LNCaP clone FGC (cell line): ENCODE results near the gene OR8B4.
"Not testable (repeated sequence)": the region's sequence is repeated elsewhere in the genome, so short reads cannot be mapped to it uniquely, and the experiment has no call there.

Source experiments
- DNase-seq: peaks from one replicate; pipeline ENCODE4 v3.0.0-alpha.2; 2011; ENCODE audit warnings: low read depth
- H3K4me3 ChIP-seq: 2 replicates; pipeline ENCODE4 v1.5.1; 2011; ENCODE audit warnings: mild to moderate bottlenecking, low read depth, low read length, control low read depth
- TF ChIP-seq, protein P1 (sequence below): IDR thresholded peaks from 2 replicates; pipeline ENCODE4 v1.5.1; 2012; ENCODE audit warnings: mild to moderate bottlenecking; ENCODE audit not compliant: control insufficient read depth, insufficient read depth; ENCODE audit errors: extremely low read depth

Gene OR8B4

DNA sequence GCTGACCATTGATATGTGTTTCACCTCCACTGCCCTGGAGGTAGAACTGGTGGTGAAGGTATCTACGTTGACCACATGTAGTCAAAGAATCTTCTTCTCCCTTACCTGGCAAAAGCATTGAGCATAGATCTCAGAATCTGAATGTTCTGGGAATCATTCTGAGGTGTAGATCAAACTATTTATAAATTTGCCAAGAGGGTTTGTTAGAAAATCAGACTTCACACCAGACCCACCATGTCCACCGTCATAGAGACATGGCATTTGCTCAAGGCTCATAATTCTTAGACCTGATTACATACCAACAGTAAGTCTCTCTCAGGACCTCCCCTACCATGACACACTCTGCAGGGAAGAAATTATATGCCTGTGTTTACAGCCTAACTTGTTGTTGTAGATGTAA is 40.3 kb downstream of the OR8B4 start, which contains the start of gene OR8B2:
OR8B2 (minus strand) TSS at position 101 of the 400 bp plus-strand sequence. CDS start 1,156 bp downstream, outside the sequence.
- H3K4me3 ChIP-seq = no peak within 1 kb of the TSS
- no peak for DNase-seq
- TF ChIP-seq, protein P1, sequence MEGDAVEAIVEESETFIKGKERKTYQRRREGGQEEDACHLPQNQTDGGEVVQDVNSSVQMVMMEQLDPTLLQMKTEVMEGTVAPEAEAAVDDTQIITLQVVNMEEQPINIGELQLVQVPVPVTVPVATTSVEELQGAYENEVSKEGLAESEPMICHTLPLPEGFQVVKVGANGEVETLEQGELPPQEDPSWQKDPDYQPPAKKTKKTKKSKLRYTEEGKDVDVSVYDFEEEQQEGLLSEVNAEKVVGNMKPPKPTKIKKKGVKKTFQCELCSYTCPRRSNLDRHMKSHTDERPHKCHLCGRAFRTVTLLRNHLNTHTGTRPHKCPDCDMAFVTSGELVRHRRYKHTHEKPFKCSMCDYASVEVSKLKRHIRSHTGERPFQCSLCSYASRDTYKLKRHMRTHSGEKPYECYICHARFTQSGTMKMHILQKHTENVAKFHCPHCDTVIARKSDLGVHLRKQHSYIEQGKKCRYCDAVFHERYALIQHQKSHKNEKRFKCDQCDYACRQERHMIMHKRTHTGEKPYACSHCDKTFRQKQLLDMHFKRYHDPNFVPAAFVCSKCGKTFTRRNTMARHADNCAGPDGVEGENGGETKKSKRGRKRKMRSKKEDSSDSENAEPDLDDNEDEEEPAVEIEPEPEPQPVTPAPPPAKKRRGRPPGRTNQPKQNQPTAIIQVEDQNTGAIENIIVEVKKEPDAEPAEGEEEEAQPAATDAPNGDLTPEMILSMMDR = no peak

DNA sequence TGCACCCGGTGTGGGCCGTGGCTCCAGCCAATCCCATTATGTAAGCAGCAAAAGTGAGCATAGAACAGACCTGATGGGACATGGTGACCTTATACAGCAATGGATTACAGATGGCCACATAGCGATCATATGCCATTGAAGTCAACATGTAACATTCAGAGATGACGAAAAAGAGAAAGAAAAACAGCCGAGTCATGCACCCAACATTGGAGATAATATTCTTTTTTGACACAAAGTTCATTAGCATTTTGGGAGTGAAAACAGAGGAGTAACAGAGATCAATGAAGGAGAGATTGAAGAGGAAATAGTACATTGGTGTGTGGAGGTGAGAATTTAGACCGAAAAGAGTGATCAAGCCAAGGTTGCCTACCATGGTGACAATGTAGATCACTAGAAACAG is 41.8 kb downstream of the OR8B4 start:
- DNase-seq, H3K4me3 ChIP-seq: not testable (repeated sequence)

DNA sequence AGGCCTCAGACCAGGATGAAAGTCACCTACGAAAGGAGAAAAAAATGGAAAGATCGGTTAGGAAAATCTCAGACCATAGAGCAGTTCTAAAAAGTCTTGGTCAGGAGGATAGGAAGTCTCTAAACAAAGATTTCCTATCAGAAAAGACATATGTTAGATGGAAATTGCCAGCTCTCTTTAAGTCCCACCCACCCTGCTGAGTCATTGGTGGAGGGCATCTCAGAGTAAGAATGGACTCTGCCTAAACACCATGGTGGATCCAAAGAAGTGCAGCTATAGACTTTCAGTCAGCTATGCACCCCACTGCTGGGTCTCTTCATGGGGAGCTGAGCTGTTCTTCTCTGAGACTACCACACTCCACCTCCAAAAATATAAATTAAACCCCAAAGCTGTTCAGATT is 44.1 kb downstream of the OR8B4 start:
- TF ChIP-seq, protein P1 = no peak
- no peak for DNase-seq

DNA sequence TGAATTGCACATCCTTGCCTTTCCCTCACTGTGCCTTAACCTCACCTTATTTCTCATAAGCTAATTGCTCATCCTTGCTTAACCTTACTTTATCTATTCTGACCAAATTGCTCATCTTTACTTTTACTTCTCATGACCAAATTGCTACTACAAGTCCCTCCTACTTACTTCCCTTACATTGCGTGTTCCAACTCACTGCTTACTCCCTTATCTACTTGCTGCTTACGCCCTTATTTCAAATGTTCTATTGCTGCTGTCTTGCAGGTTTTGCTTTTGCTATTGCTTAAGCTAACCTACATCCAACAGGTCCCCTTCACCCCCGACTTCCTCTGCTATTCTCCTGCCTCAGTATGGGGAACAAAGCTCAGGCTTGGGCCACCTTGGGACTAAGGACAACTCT is 48.4 kb downstream of the OR8B4 start:
- no peak for DNase-seq
- TF ChIP-seq, protein P1 = no peak
- no peak overlapping the region for H3K4me3 ChIP-seq

More for the DNA sequence above, 44.1 kb downstream of the OR8B4 start:
- H3K4me3 ChIP-seq = no peak overlapping the region
